ENCODE results near the gene YWHAG.

The YWHAG gene

DNA sequence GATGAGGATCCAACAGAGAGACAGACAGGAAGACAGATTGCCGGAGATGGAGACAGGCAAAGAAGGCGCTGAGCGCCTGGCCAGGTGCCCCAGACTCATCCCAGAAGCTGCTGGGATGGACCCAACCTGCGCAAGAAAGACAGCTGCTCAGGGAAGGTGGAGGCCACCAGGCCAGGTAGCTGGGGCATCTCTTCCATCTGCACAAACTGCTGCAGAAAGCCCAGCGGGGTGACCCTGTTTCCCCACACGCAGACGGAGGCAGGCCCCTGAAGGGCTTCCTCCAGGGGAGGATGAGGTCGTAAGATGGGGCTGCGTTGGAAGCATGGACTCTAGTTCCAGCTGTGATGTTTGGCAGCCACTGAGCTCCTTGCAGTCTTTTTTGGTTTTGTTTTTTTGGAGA lies 16.5 kb upstream of the YWHAG start:
- H3K79me2 ChIP-seq (ENCODE audit: insufficient read depth, low read depth) = no peaks in the 10 kb centered on the region
- no peaks in the 10 kb centered on the region for H3K27me3 ChIP-seq (ENCODE audit: insufficient read depth, low read depth)
- H2AFZ ChIP-seq (ENCODE audit: low read depth) = no peak overlapping the region
- H3K4me2 ChIP-seq = no peak overlapping the region
- H3K9ac ChIP-seq = no peak overlapping the region
- no peak overlapping the region for H3K27ac ChIP-seq
- H4K20me1 ChIP-seq (ENCODE audit: insufficient read depth) = no peaks in the 10 kb centered on the region
- no peak overlapping the region for H3K4me3 ChIP-seq (IDR thresholded peaks at IDR 0.05; ENCODE audit: insufficient read depth, low read depth, low read length)
- H3K36me3 ChIP-seq (ENCODE audit: insufficient read depth) = no peaks in the 10 kb centered on the region
- peaks cover 20% of the 10 kb centered on the region for H3K4me1 ChIP-seq (ENCODE audit: low read depth, poor library complexity, severe bottlenecking)
- TF ChIP-seq, protein P1, sequence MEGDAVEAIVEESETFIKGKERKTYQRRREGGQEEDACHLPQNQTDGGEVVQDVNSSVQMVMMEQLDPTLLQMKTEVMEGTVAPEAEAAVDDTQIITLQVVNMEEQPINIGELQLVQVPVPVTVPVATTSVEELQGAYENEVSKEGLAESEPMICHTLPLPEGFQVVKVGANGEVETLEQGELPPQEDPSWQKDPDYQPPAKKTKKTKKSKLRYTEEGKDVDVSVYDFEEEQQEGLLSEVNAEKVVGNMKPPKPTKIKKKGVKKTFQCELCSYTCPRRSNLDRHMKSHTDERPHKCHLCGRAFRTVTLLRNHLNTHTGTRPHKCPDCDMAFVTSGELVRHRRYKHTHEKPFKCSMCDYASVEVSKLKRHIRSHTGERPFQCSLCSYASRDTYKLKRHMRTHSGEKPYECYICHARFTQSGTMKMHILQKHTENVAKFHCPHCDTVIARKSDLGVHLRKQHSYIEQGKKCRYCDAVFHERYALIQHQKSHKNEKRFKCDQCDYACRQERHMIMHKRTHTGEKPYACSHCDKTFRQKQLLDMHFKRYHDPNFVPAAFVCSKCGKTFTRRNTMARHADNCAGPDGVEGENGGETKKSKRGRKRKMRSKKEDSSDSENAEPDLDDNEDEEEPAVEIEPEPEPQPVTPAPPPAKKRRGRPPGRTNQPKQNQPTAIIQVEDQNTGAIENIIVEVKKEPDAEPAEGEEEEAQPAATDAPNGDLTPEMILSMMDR (conservative IDR thresholded peaks at IDR 0.05; ENCODE audit: low read depth, low read length) = no peak

DNA sequence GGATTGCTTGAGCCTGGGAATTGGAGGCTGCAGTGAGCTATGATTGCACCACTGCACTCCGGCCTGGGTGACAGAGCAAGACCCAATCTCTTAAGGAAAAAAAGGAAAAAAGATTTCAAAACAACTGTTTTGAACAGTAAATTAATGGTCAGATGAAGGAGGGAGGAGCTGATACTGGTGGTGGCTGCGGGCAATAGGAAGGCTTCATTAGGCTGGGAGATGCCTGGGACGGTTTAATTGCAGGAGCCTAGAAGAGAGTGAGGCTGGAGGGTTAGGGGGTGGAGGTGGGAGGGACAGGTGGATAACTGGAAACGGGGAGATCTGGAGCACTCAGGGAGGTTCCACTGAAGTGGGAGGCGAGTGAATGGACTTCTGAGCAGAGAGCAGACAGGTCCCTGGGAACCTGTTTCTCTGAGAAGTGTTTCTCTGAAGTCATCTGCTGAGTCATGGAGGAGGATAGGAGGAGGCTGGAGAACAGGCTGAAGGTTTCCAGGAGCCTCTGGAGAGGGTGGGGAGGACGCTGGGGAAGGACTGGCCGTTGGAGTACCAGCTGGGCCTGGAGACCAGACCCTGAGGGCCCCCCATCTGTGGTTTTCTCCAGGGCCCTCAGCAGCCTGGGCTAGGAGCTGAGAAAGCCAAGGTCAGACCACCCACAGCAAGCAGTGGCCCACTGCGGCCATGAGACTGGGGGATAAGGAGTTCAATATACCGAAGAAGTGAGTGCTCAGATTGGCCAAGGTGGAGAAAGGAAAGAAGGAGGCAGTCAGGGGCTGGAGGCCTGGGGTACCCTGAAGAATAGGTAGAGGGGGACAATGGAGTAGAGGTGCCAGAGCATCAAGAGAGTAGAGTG lies 14.4 kb upstream of the YWHAG start:
- TF ChIP-seq, protein P1 (conservative IDR thresholded peaks at IDR 0.05; ENCODE audit: low read depth, low read length) = no peak
- peak overlapping the region; percentile 44; the same call in 1 of the 2 replicates for H2AFZ ChIP-seq (ENCODE audit: low read depth)

DNA sequence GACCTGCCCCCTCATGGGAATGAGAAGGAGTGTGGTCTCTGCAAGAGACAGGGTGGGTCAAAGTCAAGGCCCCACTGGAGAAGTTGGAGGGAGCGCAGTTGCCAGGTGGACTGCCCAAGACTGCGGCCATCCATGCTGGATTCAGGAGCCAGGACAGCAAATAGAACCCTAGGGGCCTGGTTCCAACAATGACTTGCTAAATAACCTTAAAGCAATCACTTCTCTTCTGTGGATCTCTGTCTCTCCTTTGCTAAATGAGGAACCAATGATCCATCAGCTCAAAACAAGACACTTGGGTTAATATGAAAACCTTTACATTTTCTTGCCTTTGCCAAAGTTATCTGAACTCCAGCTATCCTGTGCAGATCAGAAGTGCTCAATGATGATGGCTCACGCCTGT lies 12.6 kb upstream of the YWHAG start:
- H2AFZ ChIP-seq (ENCODE audit: low read depth) = no peak overlapping the region
- no peaks in the 10 kb centered on the region for H4K20me1 ChIP-seq (ENCODE audit: insufficient read depth)
- no peak overlapping the region for H3K9ac ChIP-seq
- H3K27me3 ChIP-seq (ENCODE audit: insufficient read depth, low read depth) = no peaks in the 10 kb centered on the region
- no peaks in the 10 kb centered on the region for H3K79me2 ChIP-seq (ENCODE audit: insufficient read depth, low read depth)
- H3K4me1 ChIP-seq (ENCODE audit: low read depth, poor library complexity, severe bottlenecking) = peaks cover 8% of the 10 kb centered on the region
- no peak overlapping the region for H3K27ac ChIP-seq
- H3K36me3 ChIP-seq (ENCODE audit: insufficient read depth) = no peaks in the 10 kb centered on the region
- H3K4me3 ChIP-seq (IDR thresholded peaks at IDR 0.05; ENCODE audit: insufficient read depth, low read depth, low read length) = no peak overlapping the region
- TF ChIP-seq, protein P1 (conservative IDR thresholded peaks at IDR 0.05; ENCODE audit: low read depth, low read length) = no peak
- H3K4me2 ChIP-seq = no peak overlapping the region

More for the DNA sequence above, 14.4 kb upstream of the YWHAG start:
- Histone ChIP-seq H4K20me1 (ENCODE audit: insufficient read depth) (no peaks in the 10 kb centered on the region), H3K36me3 (ENCODE audit: insufficient read depth) (no peaks in the 10 kb centered on the region), H3K9ac (no peak overlapping the region), H3K4me2 (no peak overlapping the region), H3K79me2 (ENCODE audit: insufficient read depth, low read depth) (no peaks in the 10 kb centered on the region), H3K4me3 (IDR thresholded peaks at IDR 0.05; ENCODE audit: insufficient read depth, low read depth, low read length) (no peak overlapping the region), H3K27me3 (ENCODE audit: insufficient read depth, low read depth) (no peaks in the 10 kb centered on the region), H3K27ac (no peak overlapping the region), H3K4me1 (ENCODE audit: low read depth, poor library complexity, severe bottlenecking) (peaks cover 8% of the 10 kb centered on the region)

DNA sequence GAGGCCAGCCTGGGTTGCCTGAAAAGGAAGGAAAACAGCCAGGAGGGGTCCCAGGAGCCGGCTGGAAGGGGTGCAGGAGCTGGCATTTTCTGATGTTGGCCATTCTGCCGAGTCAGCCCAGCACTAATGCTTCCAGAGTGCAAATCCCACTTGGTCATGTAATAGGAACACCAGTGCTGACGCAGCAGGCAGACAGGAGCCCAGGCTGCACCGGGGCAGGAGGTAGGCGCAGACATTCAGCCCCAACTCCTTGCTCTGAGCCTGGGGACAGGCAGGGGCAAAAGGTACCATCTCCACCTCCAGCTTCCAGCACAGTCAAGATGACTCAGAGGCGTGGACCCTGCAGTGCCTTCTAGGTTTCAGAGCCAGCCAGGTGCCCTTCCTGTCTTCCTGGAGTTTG lies 10.2 kb upstream of the YWHAG start:
- Histone ChIP-seq H4K20me1 (ENCODE audit: insufficient read depth) (no peaks in the 10 kb centered on the region), H3K9ac (no peak overlapping the region), H3K4me3 (IDR thresholded peaks at IDR 0.05; ENCODE audit: insufficient read depth, low read depth, low read length) (no peak overlapping the region), H3K27me3 (ENCODE audit: insufficient read depth, low read depth) (no peaks in the 10 kb centered on the region), H3K4me1 (ENCODE audit: low read depth, poor library complexity, severe bottlenecking) (peaks cover 23% of the 10 kb centered on the region), H2AFZ (ENCODE audit: low read depth) (no peak overlapping the region), H3K36me3 (ENCODE audit: insufficient read depth) (no peaks in the 10 kb centered on the region), H3K79me2 (ENCODE audit: insufficient read depth, low read depth) (no peaks in the 10 kb centered on the region), H3K4me2 (no peak overlapping the region), H3K27ac (no peak overlapping the region)
- TF ChIP-seq, protein P1 (conservative IDR thresholded peaks at IDR 0.05; ENCODE audit: low read depth, low read length) = no peak
